WI38 (cell line): ENCODE measurements around the gene TRRAP.

ENCODE experiments used
- H3K4me3 ChIP-seq: 2 replicates; pipeline ENCODE4 v1.5.1; 2011; ENCODE audit warnings: low read depth, mild to moderate bottlenecking, control low read depth, low read length
- CTCF ChIP-seq: IDR thresholded peaks from 2 replicates; pipeline ENCODE4 v1.5.1; 2012; ENCODE audit warnings: low read depth, mild to moderate bottlenecking, control low read depth, low read length

Gene TRRAP

DNA sequence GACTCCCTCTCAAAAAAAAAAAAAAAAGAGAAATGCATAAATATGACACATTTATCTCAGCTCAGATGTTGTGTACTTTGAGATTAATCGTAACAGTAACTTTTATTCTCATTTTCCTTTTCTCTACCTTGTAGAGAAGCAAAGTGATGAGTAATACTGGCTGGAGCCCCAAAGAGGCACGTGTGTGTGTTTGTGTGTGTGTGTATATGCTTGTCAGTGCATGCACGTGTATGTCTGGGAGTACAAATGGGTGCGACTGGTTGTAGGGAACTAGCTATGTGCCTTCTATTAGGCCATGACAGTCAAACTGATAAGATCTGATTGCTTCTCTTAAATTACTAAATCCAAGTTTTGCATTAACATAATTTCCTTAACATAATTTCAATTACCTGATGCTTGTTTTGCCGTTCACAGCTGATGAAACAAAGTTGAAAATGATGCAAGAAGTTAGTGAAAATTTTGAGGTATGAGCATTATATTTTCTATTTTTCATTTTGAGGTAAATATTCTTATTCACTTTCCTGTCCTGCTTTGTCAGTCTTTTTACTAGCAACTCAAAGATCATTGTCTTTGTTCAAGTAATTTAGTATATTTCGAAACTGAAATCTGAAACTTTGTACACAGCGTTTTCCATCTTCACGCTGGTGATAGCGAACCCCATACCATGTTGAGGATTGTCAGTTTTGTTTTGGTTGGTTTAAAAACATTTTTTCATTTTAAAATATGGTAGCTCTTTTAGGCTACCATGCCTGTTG is 3.4 kb downstream of the TRRAP start:
- no peak overlapping the region for H3K4me3 ChIP-seq
- TF ChIP-seq CTCF = no peak

GRCh38 chr7:98884416-98884815 is 6.1 kb downstream of the TRRAP start:
- TF ChIP-seq CTCF = no peak

GRCh38 chr7:98887038-98887437 is 8.7 kb downstream of the TRRAP start:
- TF ChIP-seq CTCF = no peak

More at GRCh38 chr7:98884416-98884815, 6.1 kb downstream of the TRRAP start:
- no peak overlapping the region for H3K4me3 ChIP-seq

GRCh38 chr7:98892609-98893008 is 14.3 kb downstream of the TRRAP start:
- H3K4me3 ChIP-seq = no peak overlapping the region
- TF ChIP-seq CTCF = no peak

More at GRCh38 chr7:98887038-98887437, 8.7 kb downstream of the TRRAP start:
- H3K4me3 ChIP-seq = no peak overlapping the region

DNA sequence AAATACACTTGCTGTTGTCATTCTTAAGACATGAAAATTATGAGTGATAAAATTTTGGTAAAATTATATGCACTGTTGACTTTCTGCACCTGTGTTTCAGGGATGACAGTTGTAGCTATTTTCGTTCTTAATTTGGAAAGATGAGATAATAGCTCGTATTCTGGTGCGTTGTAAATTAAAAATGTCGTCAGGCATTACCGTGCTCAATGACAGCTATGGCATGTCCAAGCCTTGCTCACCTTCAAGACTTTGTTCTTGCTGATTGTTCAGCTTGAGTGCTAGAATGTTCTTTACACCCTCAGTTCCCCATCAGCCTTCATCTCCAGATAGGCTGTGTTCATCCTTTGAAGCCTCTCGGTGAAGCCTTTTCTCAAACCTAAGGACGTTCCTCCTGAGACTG is 21.5 kb downstream of the TRRAP start:
- no peak for TF ChIP-seq CTCF
- H3K4me3 ChIP-seq = no peak overlapping the region

- H3K4me3 ChIP-seq = no peak overlapping the region
- TF ChIP-seq CTCF = no peak
Observed at GRCh38 chr7:98900815-98901214, 22.5 kb downstream of the TRRAP start.

- H3K4me3 ChIP-seq = no peak overlapping the region
- TF ChIP-seq CTCF = no peak
Observed at GRCh38 chr7:98902523-98902922, 24.2 kb downstream of the TRRAP start.
